NCI-H1436 (cell line): Measurements from ENCODE around the gene ZNF563.
"Not testable (repeated sequence)": the region's sequence is repeated elsewhere in the genome, so short reads cannot be mapped to it uniquely, and the experiment has no call there.

Source experiments
- DNase-seq: peaks from one replicate; lab custom pipeline; 2025; lab: John Stamatoyannopoulos, UW

ZNF563 gene

DNA sequence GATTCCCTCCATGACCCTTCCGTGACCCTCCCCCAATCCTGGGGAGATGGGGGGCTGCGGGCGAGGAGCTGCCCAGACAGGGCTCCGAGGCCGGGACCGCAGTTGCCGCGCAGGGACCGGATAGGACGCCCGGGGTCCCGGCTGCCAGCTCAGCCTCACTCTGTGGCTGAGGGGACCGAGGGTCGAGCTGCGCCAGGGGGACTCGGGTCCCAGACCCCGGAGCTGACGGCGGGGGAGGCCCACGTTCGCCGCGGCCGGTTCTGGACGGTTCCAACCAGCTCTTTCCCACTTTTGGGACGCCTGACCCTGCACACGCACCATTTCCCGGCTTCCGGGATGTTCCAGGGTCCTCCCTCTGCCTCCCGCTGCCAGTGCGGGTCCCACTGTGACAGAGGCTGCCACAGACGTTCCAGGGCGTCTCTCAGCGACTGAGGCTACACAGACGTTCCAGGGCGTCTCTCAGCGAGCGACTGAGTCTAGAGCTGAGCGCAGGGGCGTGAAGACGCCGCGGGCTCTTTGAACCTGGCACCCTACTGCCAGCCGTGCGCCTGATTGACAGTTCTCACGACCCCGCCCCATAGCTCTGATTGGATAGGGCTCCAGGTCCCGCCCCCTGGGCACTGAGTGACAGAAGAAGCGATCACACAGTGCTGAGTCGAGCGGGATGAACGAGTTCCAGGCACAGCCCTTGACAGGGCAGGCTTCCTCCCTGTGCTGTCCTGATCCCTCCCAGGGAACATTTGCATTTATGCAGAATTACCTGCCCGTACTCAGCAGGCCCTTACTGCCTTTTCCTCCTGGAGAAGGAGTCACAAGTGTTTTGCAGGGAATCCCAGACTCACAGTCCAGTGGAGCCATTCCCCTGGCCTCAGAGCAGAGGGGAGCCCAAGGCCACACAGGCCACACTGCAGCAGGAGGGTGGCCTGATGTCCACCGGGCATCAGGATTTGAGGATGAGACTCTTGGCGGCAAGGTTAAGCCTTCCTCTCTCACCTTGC lies at the start of gene ZNF563:
Gene ZNF563 (minus strand): TSS at position 472 of the 998 bp plus-strand sequence. CDS start 151 bp downstream, at position 321.
- DNase-seq = peak; percentile 68

DNA sequence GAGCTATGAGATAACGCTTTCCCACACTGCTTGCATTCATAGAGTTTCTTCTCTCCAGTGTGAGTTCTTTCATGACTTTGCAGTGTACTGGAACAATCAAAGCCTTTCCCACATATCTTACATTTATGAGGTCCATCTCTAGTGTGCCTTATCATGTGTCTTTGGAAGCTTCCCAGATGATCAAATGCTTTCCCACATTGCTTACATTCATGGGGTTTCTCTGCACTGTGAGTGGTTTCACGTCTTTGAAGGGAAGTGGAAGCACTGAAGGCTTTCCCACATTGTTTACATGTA lies 47.0 kb upstream of the ZNF563 start:
- no peak for DNase-seq

DNA sequence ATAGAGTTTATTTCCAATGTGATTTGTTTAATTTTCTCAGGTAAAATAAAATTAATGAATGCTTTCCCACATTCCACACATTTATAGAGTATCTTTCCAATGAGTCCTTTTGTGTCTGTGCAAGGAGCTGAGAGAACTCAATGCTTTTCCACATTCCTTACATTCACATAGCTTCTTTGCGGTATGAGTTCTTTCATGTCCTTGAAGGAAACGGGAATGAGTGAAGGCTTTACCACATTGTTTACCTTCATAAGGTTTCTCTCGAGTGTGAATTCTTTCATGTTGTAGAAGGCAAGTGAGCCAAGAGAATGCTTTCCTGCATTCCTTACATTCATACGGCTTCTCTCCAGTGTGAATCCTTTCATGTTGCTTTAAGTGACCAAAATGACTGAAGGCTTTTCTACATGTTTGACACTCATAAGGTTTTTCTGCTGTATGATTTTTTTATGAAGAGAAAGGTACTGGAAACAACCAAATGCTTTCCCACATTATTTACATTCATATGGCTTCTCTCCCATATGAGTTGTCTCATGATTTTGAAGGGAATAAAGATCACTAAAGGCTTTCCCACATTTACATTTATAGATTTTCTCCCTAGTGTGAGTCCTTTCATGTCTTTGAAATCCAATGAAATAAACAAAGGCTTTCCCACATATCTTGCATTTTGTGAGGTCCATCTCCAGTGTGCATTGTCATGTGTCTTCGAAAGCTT lies 46.5 kb upstream of the ZNF563 start:
- DNase-seq = no peak

DNA sequence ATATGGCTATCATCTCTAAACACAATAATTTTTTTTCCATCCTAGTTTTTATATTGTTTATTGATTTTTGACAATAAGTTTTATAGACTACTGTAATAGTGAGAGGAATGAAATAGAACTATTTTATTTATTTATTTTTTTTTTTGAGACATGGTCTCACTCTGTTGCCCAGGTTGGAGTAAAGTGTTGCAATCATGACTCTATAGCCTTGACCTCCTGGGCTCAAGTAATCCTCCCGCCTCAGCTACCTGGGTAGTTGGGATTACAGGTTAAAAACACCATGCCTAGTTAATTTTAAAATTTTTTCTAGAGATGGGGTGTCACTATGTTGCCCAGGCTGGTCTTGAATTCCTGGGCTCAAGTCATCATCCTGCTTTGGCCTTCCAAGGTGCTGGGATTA lies 40.6 kb upstream of the ZNF563 start:
- DNase-seq = no peak

DNA sequence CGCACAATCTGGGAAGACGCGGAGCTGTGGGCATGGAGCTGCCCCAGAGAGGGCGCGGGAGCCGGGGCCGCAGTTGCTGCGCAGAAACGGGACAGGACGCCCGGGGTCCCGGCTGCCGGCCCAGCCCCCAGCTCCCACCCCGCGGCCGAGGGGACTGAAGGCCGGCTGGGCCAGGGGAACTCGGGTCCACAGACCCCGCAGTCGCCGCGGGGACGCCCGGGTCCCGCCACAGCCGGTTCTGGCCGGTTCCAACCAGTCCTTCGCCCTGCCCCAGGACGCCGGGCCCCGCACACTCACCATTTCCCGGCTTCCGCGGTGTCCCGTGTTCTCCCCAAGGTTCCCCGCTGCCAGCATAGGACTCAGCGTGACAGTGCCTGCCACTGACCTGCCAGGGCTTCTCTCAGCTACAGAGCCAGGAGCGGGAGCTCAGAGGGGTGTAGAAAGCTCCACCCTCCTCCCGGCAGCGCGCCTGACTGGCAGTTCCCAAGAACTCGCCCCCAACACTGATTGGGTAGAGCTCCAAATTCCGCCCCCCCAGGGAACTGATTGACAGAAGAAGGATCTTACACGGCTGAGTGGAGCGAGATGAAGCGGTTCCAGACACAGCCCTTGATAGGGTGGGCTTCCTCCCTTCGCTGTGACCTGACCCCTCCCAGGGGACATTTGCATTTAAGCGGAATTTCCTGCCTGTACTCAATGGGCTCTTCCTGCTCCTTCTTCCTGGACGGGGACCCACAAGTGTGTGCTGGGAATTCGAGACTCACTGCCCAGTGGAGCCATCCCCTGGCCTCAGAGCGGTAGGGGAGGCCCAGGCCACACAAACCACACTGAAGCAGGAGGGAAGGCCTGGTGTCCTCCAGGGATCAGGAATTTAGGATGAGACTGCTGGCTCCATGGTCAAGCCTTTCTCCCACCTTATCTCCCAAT lies 32.1 kb upstream of the ZNF563 start, which contains the start of gene ZNF442:
Gene ZNF442 (minus strand): TSS at position 448 of the 927 bp plus-strand sequence. CDS start 2,052 bp downstream, outside the sequence.
- DNase-seq = peak; percentile 6

DNA sequence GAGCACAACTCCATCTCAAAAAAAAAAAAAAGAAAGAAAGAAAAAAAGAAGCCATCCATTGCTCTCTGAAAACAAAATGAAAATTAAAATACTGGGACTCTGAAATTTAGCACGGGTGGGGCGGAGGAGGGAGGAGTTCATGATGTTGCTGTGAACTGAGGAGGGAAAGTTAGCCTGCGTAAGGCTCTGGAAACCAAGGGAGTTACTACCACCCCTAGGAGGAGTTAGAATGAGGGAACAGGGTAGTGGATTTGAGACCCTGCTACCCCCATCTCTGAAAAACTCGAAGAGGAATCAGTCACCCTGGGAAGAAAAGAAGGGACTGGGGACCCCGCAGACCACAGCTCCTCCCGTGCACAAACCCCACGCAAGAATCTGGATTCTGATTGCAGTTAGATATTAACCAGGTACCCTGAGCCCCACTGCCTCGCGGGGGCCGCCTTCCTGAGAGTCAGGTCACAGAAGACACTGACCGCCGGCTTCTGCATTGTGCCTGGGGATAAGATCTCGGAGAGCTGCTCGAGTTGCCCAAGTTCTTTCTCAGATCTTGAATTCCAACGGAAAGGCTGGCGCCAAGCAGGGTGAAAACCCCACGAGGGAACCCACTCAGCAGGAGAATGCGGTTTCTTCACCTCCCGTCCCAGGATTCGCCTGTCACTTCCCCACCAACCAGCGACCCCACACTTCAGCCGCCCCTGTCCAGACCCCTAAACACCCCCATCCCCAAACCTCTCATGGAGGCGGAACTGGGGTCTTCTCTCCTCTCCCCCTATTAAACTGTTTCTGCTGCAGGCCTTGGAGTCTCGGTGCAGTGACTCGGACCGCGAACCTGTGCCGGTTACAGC lies 31.2 kb upstream of the ZNF563 start:
- DNase-seq = no peak

DNA sequence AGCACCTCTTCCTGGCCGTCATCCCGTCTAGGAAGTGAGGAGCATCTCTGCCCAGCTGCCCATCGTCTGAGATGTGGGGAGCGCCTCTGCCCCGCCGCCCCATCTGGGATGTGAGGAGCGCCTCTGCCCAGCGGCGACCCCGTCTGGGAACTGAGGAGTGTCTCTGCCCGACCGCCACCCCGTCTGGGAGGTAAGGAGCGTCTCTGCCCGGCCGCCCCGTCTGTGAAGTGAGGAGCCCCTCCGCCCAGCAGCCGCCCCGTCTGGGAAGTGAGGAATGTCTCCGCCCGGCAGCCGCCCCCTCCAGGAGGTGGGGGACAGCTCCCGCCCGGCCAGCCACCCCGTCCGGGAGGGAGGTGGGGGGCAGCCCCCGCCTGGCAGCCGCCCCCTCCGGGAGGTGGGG lies 28.8 kb upstream of the ZNF563 start:
- DNase-seq = not testable (repeated sequence)

DNA sequence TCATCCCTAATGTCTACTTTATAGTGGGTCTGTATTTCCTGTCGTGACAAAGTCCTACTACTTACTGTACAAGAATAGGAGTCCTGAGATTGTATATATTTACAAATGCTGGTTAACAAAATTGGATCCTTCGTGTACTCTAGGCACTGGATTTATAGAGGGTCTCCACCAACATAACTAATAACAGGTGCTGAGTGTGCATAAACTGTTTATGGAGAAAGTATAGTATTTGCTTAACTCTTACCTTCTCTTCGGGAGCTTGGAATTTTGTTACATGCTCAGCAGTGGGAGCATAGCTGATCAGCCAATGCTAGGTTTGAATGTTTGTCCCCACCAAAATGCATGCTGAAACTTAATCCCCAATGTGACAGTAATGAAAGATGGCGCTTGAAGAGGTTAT lies 19.9 kb upstream of the ZNF563 start:
- no peak for DNase-seq

DNA sequence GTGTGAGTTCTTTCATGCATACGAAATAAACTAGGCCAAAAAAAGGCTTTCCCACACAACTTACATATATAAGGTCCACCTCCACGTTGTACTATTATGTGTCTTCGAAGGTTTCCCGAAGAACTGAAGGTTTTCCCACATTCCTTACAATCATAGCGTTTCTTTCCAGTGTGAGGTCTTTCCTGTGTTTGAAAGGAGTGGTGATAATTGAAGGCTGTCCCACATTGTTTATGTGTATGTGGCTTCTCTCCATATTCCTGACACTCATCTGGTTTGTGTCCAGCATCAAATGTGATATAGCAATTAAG lies 17.4 kb upstream of the ZNF563 start:
- no peak for DNase-seq

DNA sequence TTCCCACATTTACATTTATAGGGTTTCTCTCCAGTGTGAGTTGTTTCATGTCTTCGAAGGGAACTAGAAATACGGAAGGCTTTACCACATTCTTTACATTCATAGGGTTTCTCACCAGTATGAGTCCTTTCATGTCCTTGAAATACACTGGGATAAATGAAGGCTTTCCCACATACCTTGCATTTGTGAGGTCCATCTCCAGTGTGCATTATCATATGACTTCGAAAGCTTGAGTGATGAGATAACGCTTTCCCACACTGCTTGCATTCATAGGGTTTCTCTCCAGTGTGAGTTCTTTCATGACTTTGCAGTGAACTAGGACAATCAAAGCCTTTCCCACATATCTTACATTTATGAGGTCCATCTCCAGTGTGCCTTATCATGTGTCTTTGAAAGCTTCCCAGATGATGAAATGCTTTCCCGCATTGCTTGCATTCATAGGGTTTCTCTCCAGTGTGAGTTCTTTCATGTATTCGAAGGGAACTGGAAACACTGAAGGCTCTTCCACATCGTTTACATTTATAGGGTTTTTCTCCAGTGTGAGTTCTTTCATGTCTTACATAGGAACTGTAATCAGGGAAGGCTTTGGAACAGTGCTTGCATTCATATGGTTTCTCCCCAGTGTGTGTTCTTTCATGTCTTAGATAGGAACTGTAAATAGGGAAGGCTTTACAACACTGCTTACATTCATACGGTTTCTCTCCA lies 16.9 kb upstream of the ZNF563 start:
- no peak for DNase-seq

DNA sequence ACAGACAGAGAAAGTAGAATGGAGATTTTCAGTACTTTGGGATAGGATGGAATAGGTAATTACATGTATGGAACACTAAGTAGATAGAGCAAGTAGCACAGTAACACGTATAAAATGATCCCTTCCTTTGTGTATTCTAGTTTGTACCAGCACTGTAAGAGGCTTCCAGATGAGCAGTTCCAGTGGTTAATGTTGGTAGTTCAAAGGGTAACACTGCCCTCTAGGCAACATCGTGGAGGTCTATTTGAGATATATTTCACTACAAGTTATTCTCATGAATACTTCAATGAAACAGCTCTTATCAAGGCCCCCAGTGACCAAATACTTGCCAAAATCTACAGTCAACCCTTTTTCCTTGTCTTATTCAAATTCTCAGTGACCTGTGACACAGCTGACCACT lies 13.5 kb upstream of the ZNF563 start:
- DNase-seq = no peak

DNA sequence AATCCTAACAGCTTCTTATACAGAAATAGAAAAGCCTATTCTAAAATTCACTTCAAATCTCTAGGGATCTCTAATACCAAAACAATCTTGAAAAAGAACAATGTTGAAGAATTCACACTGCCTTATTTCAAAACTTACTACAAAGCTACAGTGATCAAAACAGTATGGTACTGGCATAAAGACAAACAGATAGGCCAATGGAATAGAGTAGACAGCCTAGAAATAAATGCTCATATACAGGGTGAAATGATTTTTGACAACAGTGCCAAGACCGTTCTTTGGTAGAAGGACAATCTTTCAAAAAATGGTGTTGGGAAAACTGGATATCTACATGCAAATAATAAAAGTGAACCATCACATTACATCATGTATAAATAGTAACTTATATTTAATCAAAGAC lies 11.8 kb upstream of the ZNF563 start:
- no peak for DNase-seq

DNA sequence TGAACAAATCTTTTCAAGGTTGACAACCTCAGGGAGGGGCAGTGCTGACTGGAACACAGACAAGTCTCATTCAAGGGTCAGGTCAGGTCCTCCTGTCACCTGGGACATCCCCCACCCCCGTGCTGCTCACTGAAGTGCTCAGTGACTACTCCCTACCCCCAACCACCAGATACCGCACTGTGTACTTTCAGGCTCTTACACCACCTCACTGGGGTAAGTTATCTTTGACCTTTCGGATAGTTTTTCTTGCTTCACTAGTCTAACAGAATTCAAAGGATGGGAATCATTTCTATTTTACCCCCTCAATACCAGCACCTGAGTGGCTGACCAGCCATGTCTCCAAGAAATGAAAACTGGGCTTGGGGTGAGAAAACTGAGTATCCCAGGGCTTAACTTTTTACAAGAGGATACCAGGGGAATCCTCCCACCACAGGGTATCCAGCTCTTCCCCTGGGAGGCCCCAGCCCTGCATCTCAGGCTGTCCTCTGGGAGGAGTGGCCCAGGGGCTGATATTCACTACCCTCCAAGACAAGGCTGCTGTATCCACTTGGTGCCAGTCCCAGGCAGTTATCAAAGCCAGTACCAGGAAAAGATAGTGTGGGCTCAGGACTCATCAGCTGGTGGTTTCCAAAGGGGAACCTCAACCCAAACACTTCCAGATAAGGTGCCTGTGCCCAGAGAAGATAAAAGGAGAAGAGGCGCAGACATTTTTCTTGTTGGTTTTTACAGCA lies 2.1 kb downstream of the ZNF563 start:
- DNase-seq = no peak

DNA sequence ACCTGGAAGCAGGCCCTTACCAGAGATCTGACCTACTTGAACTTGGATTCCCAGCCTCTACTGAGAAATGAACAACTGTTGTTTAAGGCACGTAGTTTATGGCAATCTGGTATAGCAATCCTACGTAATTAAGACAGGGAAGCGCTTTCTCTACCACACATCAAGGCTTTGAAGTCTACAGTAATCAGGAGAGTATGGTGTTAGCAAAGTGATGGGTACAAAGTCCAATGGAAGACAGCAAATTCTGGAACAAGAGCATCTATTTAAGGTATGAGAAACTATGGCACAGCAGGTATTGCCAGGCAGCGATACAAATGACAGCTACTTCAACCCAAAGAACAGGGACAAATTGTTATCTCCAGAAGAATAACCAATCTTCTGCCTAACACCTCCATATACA lies 3.1 kb downstream of the ZNF563 start:
- DNase-seq = no peak

DNA sequence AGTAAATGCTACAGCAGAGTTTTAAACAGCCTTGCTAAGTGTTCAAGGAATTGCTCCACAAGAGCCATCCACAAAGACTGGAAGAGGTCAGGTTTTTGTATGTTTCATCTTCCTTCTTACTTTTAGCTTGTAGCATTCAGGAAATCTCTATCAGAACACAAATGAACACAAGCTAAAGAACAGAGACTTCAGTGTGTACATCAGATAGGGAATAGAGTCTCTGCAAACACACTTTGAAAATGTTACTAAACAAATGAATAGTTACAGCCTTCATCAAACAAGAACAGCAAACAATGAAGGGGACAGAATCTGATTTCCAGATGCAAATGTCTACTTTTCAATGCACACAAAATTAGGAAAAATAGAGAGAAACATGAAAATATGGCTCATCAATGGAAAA lies 7.7 kb downstream of the ZNF563 start:
- DNase-seq = no peak

DNA sequence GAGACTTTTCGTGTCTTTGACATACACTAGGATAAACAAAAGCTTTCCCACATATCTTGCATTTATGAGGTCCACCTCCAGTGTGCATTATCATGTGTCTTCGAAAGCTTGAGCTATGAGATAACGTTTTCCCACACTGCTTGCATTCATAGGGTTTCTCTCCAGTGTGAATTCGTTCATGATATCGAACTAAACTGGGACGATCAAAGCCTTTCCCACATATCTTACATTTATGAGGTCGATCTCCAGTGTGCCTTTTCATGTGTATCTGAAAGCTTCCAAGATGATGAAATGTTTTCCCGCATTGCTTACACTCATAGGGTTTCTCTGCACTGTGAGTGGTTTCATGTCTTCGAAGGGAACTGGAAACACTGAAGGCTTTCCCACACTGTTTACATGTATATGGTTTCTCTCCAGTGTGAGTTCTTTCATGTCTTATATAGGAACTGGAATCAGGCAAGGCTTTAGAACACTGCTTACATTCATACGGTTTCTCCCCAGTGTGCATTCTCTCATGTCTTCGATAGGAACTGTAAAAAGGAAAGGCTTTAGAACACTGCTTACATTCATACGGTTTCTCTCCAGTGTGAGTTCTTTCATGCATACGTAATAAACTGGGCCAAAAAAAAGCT lies 14.5 kb downstream of the ZNF563 start:
- DNase-seq = no peak

DNA sequence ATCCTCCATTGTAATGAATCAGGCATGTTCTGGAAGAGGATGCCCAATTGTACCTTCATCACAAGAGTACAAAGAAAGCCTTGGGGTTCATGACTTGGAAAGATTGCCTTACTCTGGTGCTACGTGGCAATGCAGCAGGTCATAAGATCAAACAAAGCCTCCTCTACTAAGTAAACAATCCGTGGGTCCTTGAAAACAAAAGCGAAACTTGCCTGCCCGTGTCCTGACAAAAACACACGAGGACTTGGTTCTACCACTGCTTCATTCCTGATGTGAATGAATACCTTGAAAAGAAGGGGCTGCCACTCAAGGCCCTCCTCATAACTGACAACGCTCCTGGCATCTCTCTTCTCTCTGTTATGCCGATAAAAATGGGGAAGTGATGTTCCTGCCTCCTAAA lies 18.9 kb downstream of the ZNF563 start:
- DNase-seq = no peak

DNA sequence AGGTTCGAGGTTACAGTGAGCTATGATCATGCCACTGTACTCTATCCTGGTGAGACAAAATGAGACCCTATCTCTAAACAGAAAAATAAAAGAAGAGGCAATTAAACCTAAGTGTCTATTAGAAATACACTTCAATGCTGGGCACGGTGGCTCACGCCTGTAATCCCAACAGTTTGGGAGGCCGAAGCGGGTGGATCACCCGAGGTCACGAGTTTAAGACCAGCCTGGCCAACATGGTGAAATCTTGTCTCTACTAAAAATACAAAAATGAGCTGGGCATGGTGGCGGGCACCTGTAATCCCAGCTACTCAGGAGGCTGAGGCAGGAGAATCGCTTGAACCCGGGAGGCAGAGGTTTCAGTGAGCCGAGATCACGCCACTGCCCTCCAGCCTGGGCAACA lies 24.5 kb downstream of the ZNF563 start:
- not testable (repeated sequence) for DNase-seq

DNA sequence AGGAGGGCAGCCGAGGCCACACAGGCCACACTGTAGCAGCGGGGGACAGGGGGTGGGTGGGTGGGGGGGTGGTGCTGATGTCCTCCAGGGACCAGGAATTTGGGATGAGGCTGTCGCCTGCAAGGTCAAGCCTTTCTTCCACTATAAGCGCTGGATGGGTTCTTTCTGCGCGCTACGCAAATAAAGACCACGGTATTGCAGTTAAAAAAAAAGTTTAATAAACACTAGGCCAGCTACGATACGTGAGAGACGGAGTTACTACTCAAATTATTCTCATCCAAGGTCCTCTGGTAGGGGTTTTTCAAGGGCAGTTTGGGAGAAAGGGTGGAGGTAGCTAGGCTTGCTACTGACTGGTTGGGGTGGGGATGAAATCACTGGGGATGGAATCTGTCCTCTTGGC lies 38.2 kb downstream of the ZNF563 start:
- no peak for DNase-seq
